Left ventricle myocardium superior (tissue), 1 donor: Measurements from ENCODE around the gene KRTCAP2. TPM values are rescaled to one million over a fixed set of nuclear protein-coding genes. Genes with fewer than 3 reads are reported as not detected.

Experiments used
- ATAC-seq: fragments of 200-7000 bp; cut with Tn5 transposase; one replicate; pipeline ENCODE4 v1.9.1; 2020; ENCODE audit warnings: mild to moderate bottlenecking, moderate library complexity
- DNase-seq: peaks from one replicate; pipeline ENCODE4 v3.0.0-alpha.2; 2020
- intact Hi-C: fragments of 100-400 bp; cut with micrococcal nuclease; formaldehyde crosslinking; loops from one replicate; pipeline ENCODE4 v1.11.0; 2022
- total RNA-seq: library from RNA; stranded (reverse); fragmentation: NEBNext Ultra II Directional; extraction: Animal tissue kit (Norgen Biotek cat#: 25700); gene quantifications from one replicate; pipeline ENCODE4 v1.2.1, GENCODE V29; 2021
- donor health status: DM: no; HTN: yes; CAD: no; lungs with severe emphysema.

The KRTCAP2 gene
- total RNA-seq, 1 donor from 2014 or later: 134 TPM

DNA sequence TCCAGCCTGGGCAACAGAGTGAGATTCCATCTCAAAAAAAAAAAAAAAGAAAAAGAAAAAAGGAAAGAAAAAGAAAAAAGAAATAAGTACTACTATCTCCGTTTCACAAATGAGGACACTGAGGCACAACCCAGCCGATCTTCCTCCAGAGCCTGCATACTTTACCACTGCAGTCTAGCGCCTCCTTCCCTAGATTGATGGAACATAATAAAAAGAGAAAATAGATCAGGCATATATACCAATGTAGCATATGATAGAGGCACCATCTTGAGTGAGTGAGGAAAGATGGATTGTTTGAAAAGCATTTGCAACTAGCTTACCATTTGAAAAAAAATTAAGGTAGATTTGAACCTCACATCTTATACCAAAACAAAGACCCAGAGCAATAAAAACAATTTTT lies 27.6 kb downstream of the KRTCAP2 start:
- no peak for ATAC-seq
- DNase-seq: no peak
- intact Hi-C loops: no loop called here

DNA sequence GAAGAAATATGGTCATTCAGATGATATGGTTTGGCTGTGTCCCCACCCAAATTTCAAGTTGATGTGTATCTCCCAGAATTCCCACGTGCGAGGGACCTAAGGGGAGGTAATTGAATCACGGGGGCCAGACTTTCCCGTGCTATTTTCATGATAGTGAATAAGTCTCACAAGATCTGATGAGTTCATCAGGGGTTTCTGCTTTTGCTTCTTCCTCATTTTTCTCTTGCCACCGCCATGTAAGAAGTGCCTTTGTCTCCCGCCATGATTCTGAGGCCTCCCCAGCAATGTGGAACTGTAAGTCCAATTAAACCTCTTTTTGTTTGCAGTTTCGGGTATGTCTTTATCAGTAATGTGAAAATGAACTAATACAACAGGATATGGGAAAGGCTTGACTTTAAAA lies 31.4 kb downstream of the KRTCAP2 start:
- DNase-seq (no peak), ATAC-seq (no peak)
- intact Hi-C loops: no loop called here

DNA sequence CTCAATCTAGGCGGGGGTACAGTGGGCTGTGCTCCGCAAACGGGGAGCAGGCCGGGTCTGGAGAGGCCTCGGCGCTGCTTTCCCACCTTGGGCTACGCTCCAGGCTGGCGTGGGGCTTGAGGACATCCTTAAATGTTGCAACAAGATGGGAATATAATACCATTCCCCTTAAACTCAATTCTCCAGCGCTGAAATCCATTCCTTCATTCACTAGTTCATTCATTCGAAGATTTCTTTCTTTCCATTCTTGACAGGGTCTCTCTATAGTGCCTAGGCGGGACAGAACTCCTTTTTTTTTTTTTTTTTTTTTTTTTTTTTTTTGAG lies 32.5 kb downstream of the KRTCAP2 start:
- intact Hi-C loops: no loop called here
- DNase-seq: no peak
- ATAC-seq: no peak

DNA sequence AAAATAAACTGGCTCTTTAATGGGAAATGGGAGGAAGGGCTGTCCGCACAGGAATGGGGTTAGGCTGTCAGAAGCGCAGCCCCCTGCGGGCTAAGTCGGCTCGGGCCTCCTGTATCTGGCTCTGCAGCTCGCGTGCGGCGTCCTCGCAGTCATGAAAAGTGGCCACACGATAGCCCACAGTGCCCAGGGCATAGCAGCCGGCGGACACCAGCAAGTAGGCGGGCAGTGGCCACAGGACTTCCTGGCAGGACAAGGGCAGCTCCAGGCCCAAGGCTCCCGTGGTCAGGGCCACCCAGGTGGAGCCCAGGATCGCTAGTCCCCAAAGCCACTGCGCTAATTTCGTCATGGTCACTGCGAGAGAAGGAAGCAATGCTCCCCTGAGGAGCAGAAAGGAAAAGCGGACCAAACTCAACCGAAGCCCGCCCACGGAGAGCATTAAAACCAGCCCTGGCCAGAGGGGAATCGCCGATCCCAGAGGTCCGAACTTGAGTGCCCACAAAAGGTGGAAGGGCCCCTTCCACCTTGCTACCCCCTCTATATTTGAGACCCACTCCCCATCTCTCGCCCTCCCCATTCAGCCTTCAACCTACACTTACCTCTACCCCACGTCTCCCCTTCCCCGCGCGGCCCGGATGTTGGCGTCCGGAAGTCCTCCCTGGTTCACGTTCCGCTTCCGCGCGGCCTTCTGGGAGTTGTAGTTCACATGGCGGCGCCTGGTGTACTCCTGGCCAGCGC lies 33.0 kb downstream of the KRTCAP2 start, which contains the start of gene DPM3:
Gene DPM3 (minus strand): TSS at position 637 of the 735 bp plus-strand sequence. CDS start 291 bp downstream, at position 346.
- ATAC-seq: peak; percentile 71
- DNase-seq: peak; percentile 93
- intact Hi-C loops: no loop called here

DNA sequence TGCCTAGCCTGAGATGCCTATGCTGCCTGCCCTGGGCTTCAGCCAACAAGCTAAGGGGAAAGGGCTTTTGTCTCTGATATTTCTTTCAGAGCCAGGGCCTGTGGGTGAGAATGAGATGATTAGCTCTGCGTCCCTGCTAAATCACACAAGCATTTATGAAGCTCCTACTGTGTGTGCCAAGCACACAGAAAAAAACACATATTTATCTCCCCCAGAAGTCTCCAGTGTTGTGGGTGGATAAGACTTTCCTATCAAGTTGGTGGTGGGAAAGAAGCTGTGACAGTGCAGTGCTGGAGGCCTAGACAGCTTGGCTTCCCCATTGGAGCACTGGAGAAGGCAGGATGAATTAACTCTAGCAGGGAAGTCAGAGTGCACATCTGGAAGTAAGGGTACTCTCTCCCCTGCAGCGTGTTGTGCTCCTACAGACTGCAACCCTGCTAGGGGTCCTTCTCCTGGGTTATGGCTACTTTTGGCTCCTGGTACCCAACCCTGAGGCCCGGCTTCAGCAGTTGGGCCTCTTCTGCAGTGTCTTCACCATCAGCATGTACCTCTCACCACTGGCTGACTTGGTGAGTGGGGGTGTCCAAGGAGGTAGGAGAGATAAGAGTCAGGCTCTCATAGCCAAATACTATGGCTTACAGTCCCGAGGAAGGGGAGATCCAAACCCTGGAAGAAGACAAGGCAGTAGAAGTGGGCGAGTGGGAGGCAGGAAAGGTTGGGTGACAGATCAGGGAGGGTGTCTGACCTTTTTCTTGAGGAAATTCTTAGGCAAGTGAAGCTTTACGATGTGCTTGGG lies 35.8 kb downstream of the KRTCAP2 start:
- intact Hi-C loops: no loop called here
- no peak for ATAC-seq
- DNase-seq: no peak

DNA sequence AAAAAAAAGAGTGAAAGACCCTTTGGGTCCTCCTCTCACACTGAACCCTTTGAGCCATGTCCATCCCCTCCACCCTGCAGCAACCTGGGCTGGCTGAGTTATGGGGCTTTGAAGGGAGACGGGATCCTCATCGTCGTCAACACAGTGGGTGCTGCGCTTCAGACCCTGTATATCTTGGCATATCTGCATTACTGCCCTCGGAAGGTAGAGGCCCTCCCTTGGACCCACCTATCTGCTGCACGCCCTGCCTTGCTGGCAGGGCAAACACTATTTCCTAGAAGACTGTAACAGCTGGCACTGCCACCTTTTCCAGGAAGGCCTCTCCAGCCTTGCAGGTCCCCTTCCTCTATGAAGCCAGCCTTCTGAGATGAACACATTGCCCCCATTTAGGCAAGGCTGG lies 36.4 kb downstream of the KRTCAP2 start:
- intact Hi-C loops: no loop called here
- ATAC-seq (no peak), DNase-seq (no peak)

DNA sequence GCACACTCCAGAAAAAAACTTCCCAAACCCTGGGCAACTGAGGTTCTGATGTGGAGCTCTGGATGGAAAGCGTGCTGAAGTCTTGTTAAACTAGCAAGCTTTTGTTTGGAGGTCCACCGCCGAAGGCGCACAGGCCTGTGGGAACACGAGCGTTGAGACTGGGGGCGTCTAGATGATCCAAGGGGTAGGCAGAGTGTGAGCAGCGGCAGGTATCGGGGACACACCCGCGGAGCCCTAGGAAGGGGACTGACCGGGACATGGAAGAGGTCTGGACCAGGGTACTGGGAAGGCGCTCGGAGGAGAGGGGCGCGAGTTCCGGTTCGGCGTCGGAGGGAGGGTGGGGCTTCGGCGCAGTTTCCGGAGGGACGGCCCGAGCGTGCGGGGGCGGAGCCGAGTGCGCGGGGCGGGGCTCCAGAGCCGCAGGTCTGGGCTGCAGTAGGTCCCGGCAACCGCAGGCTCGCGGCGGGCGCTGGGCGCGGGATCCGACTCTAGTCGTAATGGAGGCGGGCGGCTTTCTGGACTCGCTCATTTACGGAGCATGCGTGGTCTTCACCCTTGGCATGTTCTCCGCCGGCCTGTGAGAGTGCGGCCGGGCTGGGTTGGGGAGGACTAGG lies 37.6 kb downstream of the KRTCAP2 start, which contains the start of gene SLC50A1:
Gene SLC50A1 (plus strand): TSS at position 438 of the 614 bp plus-strand sequence. CDS start 60 bp downstream, at position 498.
- DNase-seq (peak; percentile 98), ATAC-seq (peak; percentile 93)
- intact Hi-C loops: no loop called here

DNA sequence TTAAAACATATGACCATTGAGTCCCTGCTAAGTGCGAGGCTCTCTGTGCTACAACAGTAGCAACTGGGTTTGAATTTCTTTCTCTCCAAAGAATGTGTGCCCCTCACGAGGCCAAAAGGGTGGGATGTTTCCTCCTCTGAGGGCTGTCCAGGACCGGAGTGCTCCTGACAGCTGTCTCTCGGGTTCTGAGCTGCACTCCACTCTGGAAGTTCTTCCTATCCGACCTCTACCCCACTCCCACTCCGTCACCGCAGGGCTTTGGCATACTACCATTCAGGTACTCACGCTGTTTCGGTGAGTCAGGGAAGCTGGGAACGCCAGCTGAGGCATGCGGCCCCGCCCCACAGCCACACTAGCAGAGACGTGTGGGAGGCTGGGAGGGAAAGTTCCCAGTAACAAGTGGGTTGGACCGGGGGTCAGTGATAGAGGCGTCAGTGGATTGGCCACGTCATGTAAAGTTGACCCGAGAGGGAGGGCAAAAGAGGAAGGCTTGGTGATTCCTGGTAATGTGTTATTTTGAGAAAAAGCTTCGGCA lies 38.2 kb downstream of the KRTCAP2 start:
- peak; percentile 86 for DNase-seq
- ATAC-seq: peak; percentile 65
- intact Hi-C loops: no loop called here

DNA sequence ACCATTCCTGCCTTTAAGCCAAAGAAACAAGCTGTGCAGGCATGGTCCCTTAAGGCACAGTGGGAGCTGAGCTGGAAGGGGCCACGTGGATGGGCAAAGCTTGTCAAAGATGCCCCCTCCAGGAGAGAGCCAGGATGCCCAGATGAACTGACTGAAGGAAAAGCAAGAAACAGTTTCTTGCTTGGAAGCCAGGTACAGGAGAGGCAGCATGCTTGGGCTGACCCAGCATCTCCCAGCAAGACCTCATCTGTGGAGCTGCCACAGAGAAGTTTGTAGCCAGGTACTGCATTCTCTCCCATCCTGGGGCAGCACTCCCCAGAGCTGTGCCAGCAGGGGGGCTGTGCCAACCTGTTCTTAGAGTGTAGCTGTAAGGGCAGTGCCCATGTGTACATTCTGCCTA lies 38.8 kb downstream of the KRTCAP2 start:
- intact Hi-C loops: no loop called here
- DNase-seq: no peak
- no peak for ATAC-seq

DNA sequence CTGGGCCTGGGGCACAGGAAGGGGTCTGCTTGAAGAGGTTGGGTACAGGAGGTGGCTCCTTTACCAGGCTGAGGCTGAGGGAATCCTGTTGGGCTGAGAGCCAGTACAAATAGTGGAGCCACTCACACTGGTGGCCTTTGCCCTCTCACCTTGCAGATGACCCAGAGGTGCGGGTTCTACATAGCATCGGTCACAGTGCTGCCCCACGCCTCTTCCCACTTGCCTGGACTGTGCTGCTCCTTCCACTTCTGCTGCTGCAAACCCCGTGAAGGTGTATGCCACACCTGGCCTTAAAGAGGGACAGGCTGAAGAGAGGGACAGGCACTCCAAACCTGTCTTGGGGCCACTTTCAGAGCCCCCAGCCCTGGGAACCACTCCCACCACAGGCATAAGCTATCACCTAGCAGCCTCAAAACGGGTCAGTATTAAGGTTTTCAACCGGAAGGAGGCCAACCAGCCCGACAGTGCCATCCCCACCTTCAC lies 39.3 kb downstream of the KRTCAP2 start:
- intact Hi-C loops: no loop called here
- DNase-seq: no peak
- ATAC-seq: no peak

DNA sequence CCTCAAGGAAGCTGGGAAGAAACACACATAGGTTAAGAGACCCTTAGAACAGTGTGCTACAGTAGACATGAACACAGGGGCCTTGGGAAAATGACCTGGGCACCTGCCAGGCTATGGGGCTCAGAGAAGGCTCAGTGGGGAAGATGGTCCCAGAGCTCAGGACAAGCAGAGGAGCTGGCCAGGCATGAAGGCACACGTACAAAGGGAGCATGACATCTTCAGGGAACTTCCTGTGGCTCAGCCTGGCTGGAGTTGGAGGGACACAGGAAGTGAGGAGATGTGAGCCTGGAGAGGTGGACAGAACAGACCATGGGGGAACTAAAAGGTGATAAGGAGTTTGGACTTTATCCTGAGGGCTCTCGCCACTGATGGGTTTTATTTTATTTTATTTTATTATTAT lies 41.2 kb downstream of the KRTCAP2 start:
- no peak for ATAC-seq
- intact Hi-C loops: no loop called here
- no peak for DNase-seq

DNA sequence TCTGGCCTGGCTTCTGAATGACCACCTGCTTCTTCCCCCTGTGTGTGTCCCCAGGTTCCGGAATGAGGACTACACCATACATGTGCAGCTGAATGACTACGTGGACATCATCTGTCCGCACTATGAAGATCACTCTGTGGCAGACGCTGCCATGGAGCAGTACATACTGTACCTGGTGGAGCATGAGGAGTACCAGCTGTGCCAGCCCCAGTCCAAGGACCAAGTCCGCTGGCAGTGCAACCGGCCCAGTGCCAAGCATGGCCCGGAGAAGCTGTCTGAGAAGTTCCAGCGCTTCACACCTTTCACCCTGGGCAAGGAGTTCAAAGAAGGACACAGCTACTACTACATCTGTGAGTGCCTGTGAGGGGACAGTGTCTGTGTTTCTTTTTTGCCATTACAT lies 41.8 kb downstream of the KRTCAP2 start:
- peak; percentile 80 for DNase-seq
- intact Hi-C loops: no loop called here
- peak; percentile 11 for ATAC-seq

DNA sequence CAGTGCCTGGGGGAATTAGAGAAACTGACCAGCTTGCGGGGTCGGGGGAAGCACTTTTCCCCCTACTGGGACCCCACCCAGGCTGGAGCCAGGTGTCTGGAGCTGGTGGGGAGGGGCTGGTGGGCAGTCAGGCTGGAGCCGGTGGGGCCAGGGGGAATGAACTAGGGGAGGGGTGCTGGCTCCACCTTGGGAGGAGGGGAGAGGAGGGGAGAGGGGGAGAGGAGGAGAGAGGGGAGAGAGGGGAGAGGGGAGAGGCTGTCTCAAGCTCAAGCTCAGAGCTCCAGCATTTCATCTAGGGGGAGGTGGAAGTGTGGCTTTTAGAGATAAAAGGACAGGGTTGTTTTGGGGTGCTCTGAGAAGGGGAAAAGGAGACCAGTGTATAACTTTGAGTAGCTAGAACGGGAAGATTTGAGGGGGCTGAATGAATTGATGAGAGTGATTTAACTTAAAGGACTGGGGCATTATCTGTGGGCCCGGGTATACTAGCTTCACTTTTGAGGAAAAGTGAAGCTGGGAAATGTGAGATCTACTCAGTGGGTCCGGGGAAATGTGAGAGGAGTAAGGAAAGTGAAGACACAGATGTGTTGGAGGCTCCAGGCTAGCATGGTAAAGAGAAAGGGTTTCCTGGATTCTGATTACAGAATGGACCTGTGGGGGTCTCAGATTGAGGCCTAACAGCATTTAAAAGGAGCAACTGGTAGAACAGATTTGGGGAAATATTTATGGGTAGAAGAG lies 42.7 kb downstream of the KRTCAP2 start:
- no peak for DNase-seq
- intact Hi-C loops: no loop called here
- ATAC-seq: no peak

DNA sequence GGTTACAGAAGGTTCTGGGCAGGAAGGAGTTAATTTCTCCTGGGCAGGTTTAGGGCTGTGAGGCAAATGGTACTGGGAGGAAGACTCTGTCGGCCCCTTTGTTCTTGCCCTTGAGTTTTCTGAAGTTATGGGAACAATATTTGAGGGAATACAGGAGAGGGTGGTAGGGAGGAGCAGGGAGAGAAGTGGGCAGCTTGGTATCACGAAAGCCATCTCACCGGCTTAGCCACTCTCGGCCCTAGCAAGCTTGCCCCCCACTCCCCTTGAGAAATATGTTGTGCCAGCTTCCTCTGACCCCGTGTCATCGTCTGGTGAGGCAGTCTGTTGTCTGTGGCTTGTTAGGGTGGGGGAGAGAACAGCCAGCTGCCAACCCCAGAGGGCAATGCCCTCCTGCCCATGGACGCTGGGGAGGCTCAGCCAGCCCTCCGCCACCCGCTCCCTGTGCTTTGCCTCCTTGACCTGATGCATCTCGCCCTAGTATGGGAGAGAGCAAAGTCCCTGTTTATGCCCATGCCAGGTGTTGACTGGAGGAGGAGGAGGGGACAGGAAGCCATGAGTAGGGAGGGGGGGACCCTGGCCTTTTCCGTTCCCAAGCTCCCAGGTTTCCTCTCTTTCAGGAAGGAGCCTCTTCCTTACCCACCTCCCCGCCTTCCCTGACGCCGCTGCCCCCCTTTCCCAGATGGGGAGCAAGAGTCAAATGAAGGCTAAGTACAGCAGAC lies 44.2 kb downstream of the KRTCAP2 start:
- peak; percentile 18 for ATAC-seq
- intact Hi-C loops: no loop called here
- DNase-seq: peak; percentile 50

DNA sequence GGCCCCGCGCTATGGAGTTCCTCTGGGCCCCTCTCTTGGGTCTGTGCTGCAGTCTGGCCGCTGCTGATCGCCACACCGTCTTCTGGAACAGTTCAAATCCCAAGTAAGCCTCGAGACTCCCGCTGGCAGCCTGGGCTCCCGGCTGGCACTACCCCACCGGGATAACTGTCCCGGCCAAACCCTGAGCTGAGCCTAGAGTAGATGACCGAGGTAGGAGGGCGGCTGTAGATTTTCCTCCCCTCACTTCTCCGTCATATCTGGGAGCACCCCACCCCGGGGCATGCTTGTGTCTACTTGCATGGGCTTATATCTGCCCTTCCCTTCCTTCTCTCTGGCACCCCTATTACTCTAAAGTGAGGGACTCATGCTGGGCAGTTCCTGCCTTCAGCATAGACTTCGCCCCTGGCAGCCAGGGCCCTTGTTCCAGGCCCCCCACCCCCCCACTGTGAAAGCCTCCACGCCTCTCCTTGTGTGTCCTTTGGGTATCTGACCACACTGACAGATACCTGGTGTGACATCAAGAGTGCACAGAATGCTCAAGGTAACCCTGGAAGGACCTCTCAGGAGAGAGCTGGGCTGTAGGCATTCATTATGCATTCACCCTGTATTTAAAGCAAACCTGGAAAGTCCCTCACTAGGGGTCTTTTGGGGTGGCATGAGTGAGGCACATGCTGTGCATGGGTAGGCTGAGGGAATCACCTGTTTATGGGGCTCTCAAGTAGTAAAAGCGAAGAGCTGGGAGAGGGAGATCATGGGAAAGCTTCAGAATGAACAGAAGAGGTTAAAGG lies 44.9 kb downstream of the KRTCAP2 start:
- no peak for ATAC-seq
- no peak for DNase-seq
- intact Hi-C loops: no loop called here

DNA sequence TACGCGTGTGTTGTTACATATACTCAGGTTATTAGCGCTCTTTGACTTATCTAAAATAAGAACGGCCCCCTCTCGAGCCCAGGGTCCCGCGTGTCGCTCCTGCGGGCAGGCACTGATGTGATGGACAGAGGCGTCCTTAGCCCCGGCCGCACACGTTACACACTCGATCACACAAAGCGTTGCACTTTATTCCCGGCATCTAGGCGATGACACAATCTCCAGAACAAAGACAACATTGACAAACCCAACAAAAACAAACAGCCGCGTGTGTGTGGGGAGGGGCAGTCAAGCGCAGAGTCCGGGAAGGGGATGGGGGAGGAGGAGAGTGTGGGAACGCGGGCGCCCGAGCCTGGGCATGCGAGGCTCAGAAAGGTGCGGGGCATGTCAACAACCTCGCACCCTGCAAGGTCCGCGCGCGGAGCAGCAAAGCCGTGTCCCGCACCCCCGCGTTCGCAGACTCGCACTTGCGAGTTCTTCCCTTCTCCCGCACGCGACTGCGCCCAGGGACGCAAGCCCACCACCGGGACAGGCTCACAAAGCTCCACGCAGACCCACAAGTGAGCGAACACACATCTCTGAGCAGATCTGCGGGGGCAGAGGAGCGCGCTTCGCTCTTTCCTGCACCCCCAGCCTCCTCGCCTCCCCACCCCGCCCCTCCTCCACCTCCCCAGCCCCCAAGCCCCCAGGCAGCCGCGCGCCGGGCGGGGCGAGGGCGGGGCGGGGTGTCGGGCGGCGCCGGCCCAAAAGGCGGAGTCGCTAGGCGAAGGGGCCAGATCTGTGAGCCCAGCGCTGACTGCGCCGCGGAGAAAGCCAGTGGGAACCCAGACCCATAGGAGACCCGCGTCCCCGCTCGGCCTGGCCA lies 45.8 kb downstream of the KRTCAP2 start, which contains the start of gene EFNA1:
Gene EFNA1 (plus strand): TSS at position 772 of the 862 bp plus-strand sequence. CDS start 102 bp downstream, outside the sequence.
- peak; percentile 71 for ATAC-seq
- intact Hi-C loops: no loop called here
- DNase-seq: peak; percentile 87
